ENCODE measurements around the gene AXIN1.
A peak's percentile ranks its signal among the peaks of the same experiment; 100 is the strongest.

AXIN1 gene

GRCh38 chr16:290681-291405 is 61.7 kb downstream of the AXIN1 start:
- Histone ChIP-seq H3K27ac (no peak overlapping the region), H3K4me1 (peaks cover 0 to 28% (median 19%) of the 10 kb centered on the region in 10 experiments; a peak in 13 of 20 replicates), H3K4me3 (no peak overlapping the region), H3K36me3 (peaks cover 68 to 95% (median 83%) of the 10 kb centered on the region in 11 experiments), H3K9me3 (replicated peaks in 1 of 11) (no peaks in the 10 kb centered on the region; a peak in 2 of 22 replicates), H4K20me1 (peaks cover 3 to 84% (median 43%) of the 10 kb centered on the region in 11 experiments; a peak in 19 of 22 replicates), H3K27me3 (no peaks in the 10 kb centered on the region), H3K4me2 (no peak overlapping the region), H3K9ac (no peak overlapping the region)
- TF ChIP-seq Cebpa-rat (IDR thresholded peaks at IDR 0.05): no peak

DNA sequence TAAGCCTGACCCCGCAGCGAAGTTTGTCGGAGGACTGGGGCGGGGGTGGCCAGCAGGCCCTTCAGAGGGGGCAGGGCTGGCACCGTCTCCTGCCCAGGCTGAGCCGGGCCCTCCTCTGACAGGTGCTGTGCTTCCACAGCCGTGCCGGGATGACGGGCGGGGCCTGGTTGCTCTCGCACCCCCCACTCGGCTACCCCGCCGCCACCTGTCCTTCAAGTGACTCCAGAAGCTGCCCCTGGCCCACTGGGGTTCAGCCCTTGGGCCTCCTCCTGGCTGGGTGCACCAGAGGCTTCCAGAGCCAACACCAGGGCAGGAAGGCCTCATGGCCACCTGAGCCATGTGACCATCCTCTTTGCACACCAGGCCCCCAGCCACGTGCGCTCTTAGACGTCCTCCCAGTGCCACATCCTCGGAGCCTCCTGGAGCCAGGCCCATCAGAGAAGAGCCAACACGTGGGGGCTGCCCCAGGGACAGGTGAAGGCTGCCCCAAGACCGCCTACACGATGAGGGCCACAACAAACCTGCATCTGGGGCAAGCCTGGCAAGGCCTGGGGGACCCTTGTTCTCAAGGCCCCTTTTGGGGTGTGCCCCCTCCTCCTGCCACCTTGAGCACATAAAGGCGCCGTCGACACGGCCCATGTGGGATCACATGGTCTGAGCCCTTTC is 62.4 kb downstream of the AXIN1 start:
- Histone ChIP-seq H3K36me3 (peaks cover 68 to 89% (median 80%) of the 10 kb centered on the region in 11 experiments), H3K9ac (no peak overlapping the region), H3K4me2 (no peak overlapping the region), H3K9me3 (replicated peaks in 1 of 11) (no peaks in the 10 kb centered on the region; a peak in 2 of 22 replicates), H3K27me3 (no peaks in the 10 kb centered on the region), H3K4me3 (no peak overlapping the region), H4K20me1 (peaks cover 3 to 82% (median 39%) of the 10 kb centered on the region in 11 experiments; a peak in 19 of 22 replicates), H3K27ac (no peak overlapping the region), H3K4me1 (peaks cover 0 to 33% (median 21%) of the 10 kb centered on the region in 10 experiments; a peak in 13 of 20 replicates)
- no peak for TF ChIP-seq Cebpa-rat (IDR thresholded peaks at IDR 0.05)

- Histone ChIP-seq H3K9ac (no peak overlapping the region), H3K27ac (no peak overlapping the region), H3K36me3 (peaks cover 68 to 83% (median 79%) of the 10 kb centered on the region in 11 experiments), H3K4me1 (peaks cover 0 to 39% (median 22%) of the 10 kb centered on the region in 10 experiments; a peak in 13 of 20 replicates), H3K27me3 (0 out of 22 replicates have a peak, but pooled peaks cover 0 to 3% (median 0%) of the 10 kb centered on the region in 11 experiments), H3K4me3 (no peak overlapping the region), H3K4me2 (no peak overlapping the region), H3K9me3 (replicated peaks in 1 of 11) (no peaks in the 10 kb centered on the region; a peak in 2 of 22 replicates), H4K20me1 (peaks cover 3 to 89% (median 43%) of the 10 kb centered on the region in 11 experiments; a peak in 19 of 22 replicates)
- TF ChIP-seq Cebpa-rat (IDR thresholded peaks at IDR 0.05): no peak
Observed at GRCh38 chr16:289395-289997, 63.0 kb downstream of the AXIN1 start.

DNA sequence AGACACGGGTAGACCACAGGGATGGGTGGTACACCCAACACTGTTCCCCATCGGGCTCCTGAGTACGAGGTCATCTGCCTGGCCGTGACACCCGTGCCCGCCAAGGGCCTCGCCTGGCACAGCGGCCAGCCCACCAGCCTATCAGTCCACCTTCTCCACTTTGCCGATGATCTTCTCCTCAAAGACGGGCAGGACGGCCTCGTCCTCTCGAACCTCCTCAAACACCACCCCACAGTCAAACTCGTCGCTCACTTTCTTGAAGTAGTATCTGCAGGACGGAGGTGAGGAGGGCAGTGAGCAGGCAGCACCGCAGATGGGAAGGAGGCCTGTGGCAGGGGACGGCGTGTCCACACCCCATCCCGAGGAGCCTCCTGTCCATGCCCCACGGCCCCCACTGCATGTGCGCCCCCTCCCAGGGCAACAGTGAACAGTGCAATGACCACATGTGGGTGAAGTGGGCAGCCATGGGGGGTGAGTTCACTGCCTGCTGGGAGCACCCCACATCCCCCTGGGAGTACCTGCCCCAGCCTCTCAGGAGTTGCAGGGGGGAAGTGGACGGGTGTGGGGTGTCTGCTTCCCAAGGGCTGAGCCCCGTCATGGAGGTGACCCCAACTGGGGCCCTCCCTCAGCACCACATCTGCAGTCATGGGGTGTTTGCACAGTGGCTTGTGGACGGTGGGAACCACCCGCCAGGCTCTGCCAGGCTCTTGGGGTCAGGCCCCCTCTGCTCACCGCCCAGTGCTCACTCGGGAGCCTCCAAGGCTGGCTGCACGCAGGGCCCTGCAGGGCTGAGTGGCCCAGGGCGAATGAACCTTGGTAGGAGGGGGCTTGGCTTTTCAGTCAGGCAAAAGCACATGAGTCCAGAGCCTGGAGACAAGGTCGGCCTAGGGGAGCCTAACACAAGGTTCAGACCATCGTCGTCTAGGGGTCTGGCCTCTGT is 64.3 kb downstream of the AXIN1 start:
- TF ChIP-seq Cebpa-rat (IDR thresholded peaks at IDR 0.05): no peak
- Histone ChIP-seq H3K27ac (no peak overlapping the region), H3K27me3 (peaks cover 0 to 11% (median 3%) of the 10 kb centered on the region in 11 experiments; a peak in 17 of 22 replicates), H3K4me2 (peak overlapping the region in 4 of 11 experiments; percentile 39 to 53 (median 46); a peak in 7 of 22 replicates), H4K20me1 (peaks cover 3 to 93% (median 44%) of the 10 kb centered on the region in 11 experiments; a peak in 19 of 22 replicates), H3K4me3 (no peak overlapping the region), H3K36me3 (peaks cover 57 to 71% (median 69%) of the 10 kb centered on the region in 11 experiments), H3K4me1 (peaks cover 0 to 50% (median 27%) of the 10 kb centered on the region in 10 experiments; a peak in 13 of 20 replicates), H3K9ac (no peak overlapping the region), H3K9me3 (replicated peaks in 1 of 11) (no peaks in the 10 kb centered on the region; a peak in 2 of 22 replicates)

GRCh38 chr16:287298-287811 is 65.2 kb downstream of the AXIN1 start:
- Histone ChIP-seq H3K4me2 (peak overlapping the region in 6 of 11 experiments; percentile 2 to 53 (median 42); a peak in 10 of 22 replicates), H3K4me1 (peaks cover 0 to 56% (median 30%) of the 10 kb centered on the region in 10 experiments; a peak in 13 of 20 replicates), H3K27ac (no peak overlapping the region), H4K20me1 (peaks cover 3 to 86% (median 44%) of the 10 kb centered on the region in 11 experiments; a peak in 19 of 22 replicates), H3K4me3 (no peak overlapping the region), H3K9me3 (replicated peaks in 1 of 11) (no peaks in the 10 kb centered on the region; a peak in 2 of 22 replicates), H3K36me3 (peaks cover 49 to 62% (median 60%) of the 10 kb centered on the region in 11 experiments), H3K27me3 (peaks cover 0 to 20% (median 12%) of the 10 kb centered on the region in 11 experiments; a peak in 17 of 22 replicates), H3K9ac (peak overlapping the region in 1 of 11 experiments; percentile 13; a peak in 2 of 22 replicates)
- TF ChIP-seq Cebpa-rat (IDR thresholded peaks at IDR 0.05): no peak

DNA sequence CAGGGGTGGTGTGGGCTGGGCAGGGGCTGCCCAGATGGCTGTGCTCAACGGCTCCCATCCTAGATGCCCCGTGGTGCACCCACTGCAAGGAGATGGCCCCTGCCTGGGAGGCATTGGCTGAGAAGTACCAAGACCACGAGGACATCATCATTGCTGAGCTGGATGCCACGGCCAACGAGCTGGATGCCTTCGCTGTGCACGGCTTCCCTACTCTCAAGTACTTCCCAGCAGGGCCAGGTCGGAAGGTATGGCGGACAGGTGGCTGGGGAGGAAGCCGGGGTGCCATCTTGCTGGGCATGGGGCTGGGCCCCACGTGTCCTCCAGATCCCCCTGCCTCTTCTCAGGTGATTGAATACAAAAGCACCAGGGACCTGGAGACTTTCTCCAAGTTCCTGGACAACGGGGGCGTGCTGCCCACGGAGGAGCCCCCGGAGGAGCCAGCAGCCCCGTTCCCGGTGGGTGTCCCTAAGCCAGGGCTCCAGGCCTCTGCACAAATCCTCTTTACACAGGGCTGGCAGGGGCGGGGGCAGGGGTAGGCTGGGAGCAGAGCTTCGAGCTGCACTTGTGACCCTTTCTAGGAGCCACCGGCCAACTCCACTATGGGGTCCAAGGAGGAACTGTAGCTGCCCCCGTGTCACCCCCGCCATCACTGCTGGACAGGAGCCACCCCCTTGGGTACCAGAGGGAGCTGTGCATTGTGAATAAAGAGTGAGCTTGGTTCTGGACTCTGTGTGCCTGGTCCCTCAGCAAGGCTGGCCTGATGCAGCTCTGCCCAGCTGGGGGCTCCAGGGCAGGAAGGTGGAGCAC is 65.8 kb downstream of the AXIN1 start:
- H3K9me3 ChIP-seq (replicated peaks in 1 of 11): no peaks in the 10 kb centered on the region; a peak in 2 of 22 replicates
- H3K4me3 ChIP-seq: no peak overlapping the region
- TF ChIP-seq Cebpa-rat (IDR thresholded peaks at IDR 0.05): no peak
- H4K20me1 ChIP-seq: peaks cover 3 to 79% (median 44%) of the 10 kb centered on the region in 11 experiments; a peak in 19 of 22 replicates
- peaks cover 5 to 26% (median 17%) of the 10 kb centered on the region in 11 experiments for H3K27me3 ChIP-seq
- H3K36me3 ChIP-seq: peaks cover 43 to 56% (median 54%) of the 10 kb centered on the region in 11 experiments
- H3K27ac ChIP-seq: no peak overlapping the region
- H3K4me1 ChIP-seq: peaks cover 0 to 56% (median 30%) of the 10 kb centered on the region in 10 experiments; a peak in 13 of 20 replicates
- no peak overlapping the region; a peak in 1 of 22 replicates for H3K9ac ChIP-seq
- peak overlapping the region in 7 of 11 experiments; percentile 2 to 53 (median 39); a peak in 12 of 22 replicates for H3K4me2 ChIP-seq
